SW480 (cell line): ENCODE measurements around the gene RIMS4.

ENCODE experiments used
- DNase-seq: peaks from one replicate; pipeline ENCODE4 v3.0.0-alpha.2; 2016; ENCODE audit warnings: low spot score

The RIMS4 gene

GRCh38 chr20:44701858-44702256, 108.5 kb downstream of the RIMS4 start:
- no peak for DNase-seq
